HEK293T (cell line): ENCODE results near the gene NT5C2.

ENCODE experiments used
- FOXK2 ChIP-seq: fragments of 450-650 bp; IDR thresholded peaks from 2 replicates; pipeline ENCODE4 v1.6.1; 2016; ENCODE audit warnings: mild to moderate bottlenecking
- FOXM1 ChIP-seq: fragments of 450-650 bp; IDR thresholded peaks from 2 replicates; pipeline ENCODE4 v1.6.1; 2017; ENCODE audit warnings: mild to moderate bottlenecking, borderline replicate concordance
- TARDBP ChIP-seq: fragments of 450-650 bp; IDR thresholded peaks from 2 replicates; pipeline ENCODE4 v1.6.1; 2016

DNA sequence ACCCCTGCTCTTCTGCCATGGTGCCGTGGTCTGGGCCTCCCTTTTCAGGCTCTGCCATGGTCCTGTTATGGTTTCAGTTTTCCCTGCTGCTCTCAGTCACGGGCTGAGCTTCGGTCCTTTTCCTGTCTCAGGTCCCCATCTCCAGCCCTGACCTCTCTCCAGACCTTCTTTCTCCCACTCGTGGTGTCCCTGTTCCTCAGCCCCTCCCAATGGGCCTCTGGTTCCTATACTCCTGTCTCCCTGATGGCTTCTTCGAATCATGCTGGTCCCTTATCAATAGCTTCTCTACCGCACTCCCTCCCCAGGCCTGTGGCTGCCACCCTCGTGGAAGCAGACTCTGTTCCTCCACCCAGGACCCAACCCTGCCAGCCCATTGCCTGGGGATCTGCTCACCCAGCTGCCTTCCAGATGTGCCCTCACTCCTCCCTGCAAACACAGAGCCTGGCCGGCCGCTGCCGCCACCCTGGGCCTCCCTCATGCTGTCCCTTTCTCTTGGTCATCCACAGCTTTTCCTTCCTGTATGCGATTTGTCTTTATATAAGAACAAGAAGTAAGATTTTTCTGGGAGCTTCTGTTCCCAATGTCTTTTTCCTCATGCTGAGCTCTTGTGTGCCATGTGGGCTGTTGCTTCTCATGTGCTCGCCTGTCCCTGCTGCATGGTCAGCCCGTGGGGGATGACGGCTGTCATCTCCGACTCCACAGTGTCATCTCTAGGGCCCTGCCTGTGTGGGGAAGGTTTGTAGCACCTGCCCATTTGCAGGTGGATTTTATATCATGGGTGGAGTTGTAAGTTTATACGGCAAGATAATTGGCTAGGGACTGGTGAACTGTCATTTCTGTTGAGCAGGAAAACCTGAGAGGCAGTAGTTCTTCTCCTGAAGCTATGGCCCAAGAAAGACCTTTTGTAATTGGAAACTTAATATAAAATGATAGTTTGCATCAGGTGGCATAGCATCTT, 126.7 kb downstream of the NT5C2 start:
- TF ChIP-seq TARDBP (no peak), FOXM1 (no peak), FOXK2 (no peak)
